Osteoblast (primary cell): Measurements from ENCODE around the gene ITCH. TPM values are rescaled to one million over a fixed set of nuclear protein-coding genes. Genes with fewer than 3 reads are reported as not detected.

ENCODE experiments used
- DNase-seq: peaks from one replicate; pipeline ENCODE4 v3.0.0; 2011; ENCODE audit warnings: low spot score, mixed read lengths; ENCODE audit not compliant: insufficient read length; ENCODE audit errors: missing footprints
- H2AFZ ChIP-seq: 2 replicates; pipeline ENCODE4 v1.6.0; 2011; ENCODE audit warnings: mild to moderate bottlenecking, low read length
- H3K27ac ChIP-seq: 2 replicates; pipeline ENCODE4 v1.5.1; 2011; ENCODE audit warnings: mild to moderate bottlenecking, low read depth, low read length, moderate library complexity
- H3K27me3 ChIP-seq: 2 replicates; pipeline ENCODE4 v1.6.0; 2012; ENCODE audit warnings: mild to moderate bottlenecking, control low read depth, inconsistent platforms, low read length, moderate library complexity; ENCODE audit not compliant: insufficient read depth
- H3K36me3 ChIP-seq: 2 replicates; pipeline ENCODE4 v1.5.1; 2011; ENCODE audit warnings: mild to moderate bottlenecking, low read length, control low read depth, moderate library complexity; ENCODE audit not compliant: insufficient read depth
- H3K4me1 ChIP-seq: 2 replicates; pipeline ENCODE4 v1.5.1; 2011; ENCODE audit warnings: mild to moderate bottlenecking, low read length, control low read depth, moderate library complexity; ENCODE audit not compliant: insufficient read depth
- H3K4me2 ChIP-seq: 2 replicates; pipeline ENCODE4 v1.6.0; 2011; ENCODE audit warnings: mild to moderate bottlenecking, low read length; ENCODE audit not compliant: insufficient read depth
- H3K4me3 ChIP-seq: fragments of 200-600 bp; sonication (generic); 3 replicates; pipeline ENCODE4 v1.5.1; 2012; ENCODE audit warnings: mild to moderate bottlenecking, low read length, inconsistent platforms; ENCODE audit not compliant: insufficient read depth
- H3K79me2 ChIP-seq: 2 replicates; pipeline ENCODE4 v1.6.0; 2012; ENCODE audit warnings: mild to moderate bottlenecking, low read length, control low read depth, inconsistent platforms; ENCODE audit not compliant: insufficient read depth
- H3K9me3 ChIP-seq: 2 replicates; pipeline ENCODE4 v1.5.1; 2011; ENCODE audit warnings: low read depth, low read length, control low read depth
- H4K20me1 ChIP-seq: 2 replicates; pipeline ENCODE4 v1.6.0; 2012; ENCODE audit warnings: mild to moderate bottlenecking, low read length, control low read depth; ENCODE audit not compliant: insufficient read depth
- CTCF ChIP-seq: IDR thresholded peaks from 2 replicates; pipeline ENCODE4 v1.5.1; 2011; ENCODE audit warnings: mild to moderate bottlenecking, low read depth, low read length, moderate library complexity; ENCODE audit errors: extremely low read depth
- total RNA-seq: library from RNA; depleted of rRNA; stranded (reverse); fragments of >200 nt; gene quantifications from 2 replicates; pipeline ENCODE4 v1.2.3, GENCODE V29; 2012

The ITCH gene
- total RNA-seq, 1 donor: 79.3 TPM

DNA sequence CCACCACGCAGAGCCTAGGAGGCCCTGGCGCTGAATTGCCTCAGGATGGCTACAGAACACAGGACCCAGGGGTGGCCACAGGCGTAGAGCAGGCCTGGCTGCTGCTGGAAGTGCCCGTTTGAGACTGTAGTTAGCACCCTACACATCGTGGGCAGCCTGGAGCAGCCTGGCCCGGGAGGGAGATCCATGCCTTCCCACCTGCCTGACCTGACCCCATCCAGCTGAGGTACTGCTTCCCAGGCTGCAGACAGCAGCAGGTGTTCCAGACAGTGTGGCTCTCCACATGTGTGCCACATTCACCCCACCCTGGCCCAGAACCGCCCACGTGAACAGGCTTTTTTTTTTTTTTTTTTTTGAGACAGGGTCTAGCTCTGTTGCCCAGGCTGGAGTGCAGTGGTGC, 174.6 kb downstream of the ITCH start:
- no peak overlapping the region for H3K4me3 ChIP-seq
- H3K4me2 ChIP-seq: no peak overlapping the region
- no peak for DNase-seq
- peaks cover 13% of the 10 kb centered on the region for H3K79me2 ChIP-seq
- no peak overlapping the region for H2AFZ ChIP-seq
- H4K20me1 ChIP-seq: peaks cover 26% of the 10 kb centered on the region
- no peak for TF ChIP-seq CTCF
- no peaks in the 10 kb centered on the region for H3K4me1 ChIP-seq
- peaks cover 79% of the 10 kb centered on the region for H3K36me3 ChIP-seq
- no peaks in the 10 kb centered on the region for H3K9me3 ChIP-seq
- no peaks in the 10 kb centered on the region for H3K27me3 ChIP-seq
- no peak overlapping the region for H3K27ac ChIP-seq

DNA sequence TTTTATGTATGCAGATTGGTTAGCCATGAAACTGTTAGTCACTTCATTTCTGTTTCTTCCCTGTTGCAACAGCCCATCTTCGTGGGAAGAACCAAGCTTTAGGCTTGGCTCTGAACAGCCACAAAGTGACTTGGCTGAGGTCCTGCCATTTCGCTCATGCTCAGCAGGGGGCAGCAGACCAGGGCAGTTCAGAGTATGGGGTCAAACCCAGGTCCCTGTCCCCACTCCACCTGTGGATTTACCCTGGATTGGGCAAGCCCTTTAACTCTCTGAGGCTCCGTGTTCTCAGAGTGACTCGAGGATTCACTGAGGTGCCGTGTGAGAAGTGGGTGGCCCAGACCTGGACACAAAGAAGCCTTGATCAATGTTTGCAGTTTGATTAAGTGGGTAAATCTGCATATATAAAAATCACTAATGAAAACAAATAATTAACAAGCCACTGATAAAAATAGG, 175.6 kb downstream of the ITCH start:
- no peak overlapping the region for H3K4me3 ChIP-seq
- no peak overlapping the region for H3K27ac ChIP-seq
- H4K20me1 ChIP-seq: peaks cover 21% of the 10 kb centered on the region
- no peaks in the 10 kb centered on the region for H3K4me1 ChIP-seq
- H3K9me3 ChIP-seq: no peaks in the 10 kb centered on the region
- peak; percentile 44 for DNase-seq
- H3K79me2 ChIP-seq: peaks cover 6% of the 10 kb centered on the region
- no peaks in the 10 kb centered on the region for H3K27me3 ChIP-seq
- no peak overlapping the region for H3K4me2 ChIP-seq
- peak; percentile 95 for TF ChIP-seq CTCF
- H3K36me3 ChIP-seq: peaks cover 74% of the 10 kb centered on the region
- no peak overlapping the region for H2AFZ ChIP-seq

GRCh38 chr20:34539756-34540155, 176.7 kb downstream of the ITCH start:
- Histone ChIP-seq H3K4me1 (no peaks in the 10 kb centered on the region), H3K4me2 (no peak overlapping the region), H2AFZ (no peak overlapping the region), H3K27me3 (no peaks in the 10 kb centered on the region), H3K27ac (no peak overlapping the region), H3K79me2 (no peaks in the 10 kb centered on the region), H4K20me1 (peaks cover 21% of the 10 kb centered on the region), H3K9me3 (no peaks in the 10 kb centered on the region), H3K36me3 (peaks cover 67% of the 10 kb centered on the region), H3K4me3 (no peak overlapping the region)
- no peak for DNase-seq
- TF ChIP-seq CTCF: no peak

DNA sequence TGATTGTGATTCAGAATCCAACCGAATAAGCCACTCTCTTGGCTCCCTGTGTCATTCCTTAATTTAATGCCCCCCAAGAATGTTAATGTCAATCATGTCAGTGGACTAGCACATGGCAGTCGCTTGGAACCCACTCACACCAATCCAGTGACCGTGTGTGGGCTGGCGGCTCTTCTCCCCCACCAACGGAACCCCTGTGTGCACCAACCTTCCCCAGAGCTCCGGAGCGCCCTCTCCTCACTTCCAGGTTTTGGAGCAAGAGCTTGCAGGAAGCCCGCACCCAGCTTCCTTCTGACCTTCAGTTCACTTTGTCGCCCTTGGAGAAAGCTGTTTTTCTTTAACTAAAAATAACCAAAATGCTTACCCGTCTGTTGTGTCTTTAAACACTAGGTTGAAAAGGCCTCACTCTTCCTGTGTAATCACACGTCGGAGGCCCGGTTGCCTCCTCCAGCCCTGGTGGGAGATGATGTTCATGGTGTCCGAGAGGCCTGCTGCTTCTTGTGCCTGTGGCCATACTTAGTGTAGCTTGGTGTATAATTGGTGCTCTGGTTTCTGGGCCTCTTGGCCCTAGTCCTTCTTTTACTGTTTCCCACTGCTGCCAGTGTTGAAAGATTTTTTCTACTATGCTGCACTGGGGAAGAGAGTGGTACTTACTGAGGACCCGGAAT, 177.7 kb downstream of the ITCH start:
- no peak overlapping the region for H2AFZ ChIP-seq
- H3K79me2 ChIP-seq: no peaks in the 10 kb centered on the region
- no peaks in the 10 kb centered on the region for H3K4me1 ChIP-seq
- no peak for TF ChIP-seq CTCF
- no peaks in the 10 kb centered on the region for H3K27me3 ChIP-seq
- H4K20me1 ChIP-seq: peaks cover 21% of the 10 kb centered on the region
- H3K27ac ChIP-seq: no peak overlapping the region
- peak; percentile 59 for DNase-seq
- no peaks in the 10 kb centered on the region for H3K9me3 ChIP-seq
- no peak overlapping the region for H3K4me3 ChIP-seq
- peaks cover 57% of the 10 kb centered on the region for H3K36me3 ChIP-seq
- H3K4me2 ChIP-seq: no peak overlapping the region
